Neuron (in vitro differentiated cells): ENCODE data around the gene TCHH.

Experiments used
- H2AFZ ChIP-seq: one replicate; pipeline ENCODE4 v1.6.1; 2013; ENCODE audit warnings: low read depth, mild to moderate bottlenecking, inconsistent platforms, low read length, moderate library complexity
- H3K27me3 ChIP-seq: one replicate; pipeline ENCODE4 v1.6.1; 2013; ENCODE audit warnings: low read length; ENCODE audit not compliant: insufficient read depth
- H3K36me3 ChIP-seq: one replicate; pipeline ENCODE4 v1.6.1; 2013; ENCODE audit warnings: low read length; ENCODE audit not compliant: insufficient read depth
- H3K4me1 ChIP-seq: one replicate; pipeline ENCODE4 v1.6.1; 2013; ENCODE audit warnings: low read length; ENCODE audit not compliant: insufficient read depth
- H3K4me3 ChIP-seq: 2 replicates; pipeline ENCODE4 v1.5.1; 2013; ENCODE audit warnings: mild to moderate bottlenecking, low read length, moderate library complexity
- H3K9me3 ChIP-seq: one replicate; pipeline ENCODE4 v1.6.1; 2013; ENCODE audit warnings: low read length

The TCHH gene

GRCh38 chr1:152071123-152071522 is 44.1 kb downstream of the TCHH start:
- Histone ChIP-seq H3K4me3 (no peak overlapping the region), H3K36me3 (no peaks in the 10 kb centered on the region), H3K4me1 (no peaks in the 10 kb centered on the region), H3K9me3 (no peaks in the 10 kb centered on the region), H3K27me3 (peaks cover 5% of the 10 kb centered on the region), H2AFZ (no peak overlapping the region)

- no peak overlapping the region for H3K4me3 ChIP-seq
Measured at GRCh38 chr1:152067929-152068328, 47.3 kb downstream of the TCHH start.

GRCh38 chr1:152067150-152067549 is 48.1 kb downstream of the TCHH start:
- no peak overlapping the region for H2AFZ ChIP-seq
- no peaks in the 10 kb centered on the region for H3K9me3 ChIP-seq
- H3K4me3 ChIP-seq: no peak overlapping the region
- H3K27me3 ChIP-seq: no peaks in the 10 kb centered on the region
- no peaks in the 10 kb centered on the region for H3K4me1 ChIP-seq
- no peaks in the 10 kb centered on the region for H3K36me3 ChIP-seq

More at GRCh38 chr1:152067929-152068328, 47.3 kb downstream of the TCHH start:
- H3K27me3 ChIP-seq: no peaks in the 10 kb centered on the region
- no peak overlapping the region for H2AFZ ChIP-seq
- H3K9me3 ChIP-seq: no peaks in the 10 kb centered on the region
- no peaks in the 10 kb centered on the region for H3K36me3 ChIP-seq
- no peaks in the 10 kb centered on the region for H3K4me1 ChIP-seq

DNA sequence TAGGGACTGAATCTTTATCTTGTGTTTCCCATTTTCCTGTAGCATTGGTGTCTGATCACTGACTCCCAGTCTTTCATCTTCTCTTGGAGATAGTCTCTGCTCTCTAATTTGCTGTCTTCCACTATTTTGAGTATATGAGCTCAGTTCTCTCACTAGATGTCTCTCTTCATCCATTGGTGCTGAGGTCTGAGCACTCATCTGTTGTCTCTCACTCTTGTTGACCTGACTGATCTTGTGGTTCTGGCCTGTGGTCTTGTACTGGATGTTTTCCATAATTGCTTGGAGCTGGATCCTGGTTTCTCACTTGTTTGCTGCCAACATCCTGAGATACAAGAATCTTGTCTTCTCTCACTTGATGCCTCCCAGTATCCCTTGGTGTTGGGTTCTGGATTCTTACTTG is 53.3 kb downstream of the TCHH start:
- Histone ChIP-seq H3K4me1 (no peaks in the 10 kb centered on the region), H3K9me3 (no peaks in the 10 kb centered on the region), H3K4me3 (no peak overlapping the region), H2AFZ (no peak overlapping the region), H3K27me3 (no peaks in the 10 kb centered on the region), H3K36me3 (no peaks in the 10 kb centered on the region)
